GM19193 (cell line): ENCODE data around the gene LPAR1.

Experiments
- POLR2A ChIP-seq: IDR thresholded peaks from 4 replicates; pipeline ENCODE4 v1.6.1; 2011; ENCODE audit not compliant: insufficient read depth, insufficient read length; ENCODE audit errors: extremely low read depth

Gene LPAR1

DNA sequence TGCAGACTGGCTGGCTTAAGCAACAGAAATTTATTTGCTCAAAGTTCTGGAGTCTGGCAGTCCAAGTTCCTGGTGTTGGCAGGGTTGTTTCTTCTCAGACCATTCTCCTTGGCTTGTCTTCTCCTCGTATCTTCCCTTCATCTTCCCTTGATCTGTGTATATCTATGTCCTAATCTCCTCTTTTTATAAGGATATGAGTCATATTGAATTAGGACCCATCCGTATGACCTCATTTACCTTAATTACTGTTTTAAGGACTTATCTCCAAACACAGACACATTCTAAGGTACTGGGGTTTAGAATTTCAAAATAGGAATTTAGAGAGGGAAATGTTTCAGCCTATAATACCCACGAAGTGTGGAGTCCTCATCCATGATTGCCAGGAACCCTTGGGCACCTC lies 13.1 kb upstream of the LPAR1 start:
- TF ChIP-seq POLR2A, result no peak

DNA sequence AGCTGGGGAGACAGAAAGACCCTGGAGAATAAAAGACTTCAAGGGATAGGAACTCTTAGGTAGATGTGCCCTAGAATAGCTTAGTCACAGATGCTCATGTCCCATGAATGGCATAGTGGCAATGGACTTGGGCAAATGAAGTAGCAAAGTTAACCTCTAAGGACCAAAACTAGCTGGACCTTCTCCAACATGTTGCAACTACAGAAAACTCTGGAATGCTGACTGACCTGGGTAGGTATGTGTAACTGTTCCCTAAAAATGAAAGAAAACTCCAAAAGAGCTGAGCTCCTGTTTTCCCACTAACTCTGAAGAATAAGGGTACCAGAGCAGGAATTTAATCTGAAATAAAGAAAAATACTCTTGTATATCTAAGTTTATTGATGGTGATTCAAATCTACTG lies 12.5 kb upstream of the LPAR1 start:
- no peak for TF ChIP-seq POLR2A

DNA sequence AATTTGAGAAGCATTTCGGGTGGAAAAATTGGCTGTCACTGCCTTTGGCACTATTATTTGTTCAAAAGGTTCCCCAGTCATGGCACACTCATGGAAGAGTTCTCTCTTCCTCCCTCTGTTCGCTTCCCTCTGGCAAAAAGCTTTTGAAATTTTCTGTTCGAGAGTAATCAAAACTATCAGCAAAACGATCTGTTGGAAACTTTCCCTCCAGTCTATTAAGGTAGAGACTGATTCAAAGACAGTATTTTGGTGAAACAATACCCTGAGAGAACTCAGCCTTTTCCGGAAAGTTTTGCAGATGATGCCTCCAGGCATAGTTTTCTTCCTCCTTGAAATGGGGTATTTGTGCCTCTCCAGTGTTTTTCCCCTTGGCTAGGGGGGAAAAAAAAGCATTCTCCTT lies 3.6 kb upstream of the LPAR1 start:
- no peak for TF ChIP-seq POLR2A

DNA sequence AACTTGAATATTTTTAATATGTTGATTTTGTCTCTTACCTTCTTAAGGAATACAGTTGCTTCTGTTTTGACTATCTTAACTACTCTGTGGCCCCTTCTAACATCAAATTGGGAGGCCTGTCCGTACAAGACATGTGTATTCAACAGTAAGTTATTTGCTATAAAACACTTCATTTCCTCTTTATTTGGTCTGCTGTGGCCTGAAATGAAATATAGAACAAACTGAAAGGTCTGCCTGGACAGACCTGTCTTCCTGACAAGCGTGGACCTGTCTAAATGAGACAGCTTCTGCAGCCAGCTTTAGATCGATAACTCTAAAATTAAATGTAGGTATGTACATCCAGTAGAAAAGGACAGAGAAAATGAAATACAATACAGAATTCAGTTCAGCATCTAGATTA lies 2.2 kb upstream of the LPAR1 start:
- TF ChIP-seq POLR2A, result no peak

DNA sequence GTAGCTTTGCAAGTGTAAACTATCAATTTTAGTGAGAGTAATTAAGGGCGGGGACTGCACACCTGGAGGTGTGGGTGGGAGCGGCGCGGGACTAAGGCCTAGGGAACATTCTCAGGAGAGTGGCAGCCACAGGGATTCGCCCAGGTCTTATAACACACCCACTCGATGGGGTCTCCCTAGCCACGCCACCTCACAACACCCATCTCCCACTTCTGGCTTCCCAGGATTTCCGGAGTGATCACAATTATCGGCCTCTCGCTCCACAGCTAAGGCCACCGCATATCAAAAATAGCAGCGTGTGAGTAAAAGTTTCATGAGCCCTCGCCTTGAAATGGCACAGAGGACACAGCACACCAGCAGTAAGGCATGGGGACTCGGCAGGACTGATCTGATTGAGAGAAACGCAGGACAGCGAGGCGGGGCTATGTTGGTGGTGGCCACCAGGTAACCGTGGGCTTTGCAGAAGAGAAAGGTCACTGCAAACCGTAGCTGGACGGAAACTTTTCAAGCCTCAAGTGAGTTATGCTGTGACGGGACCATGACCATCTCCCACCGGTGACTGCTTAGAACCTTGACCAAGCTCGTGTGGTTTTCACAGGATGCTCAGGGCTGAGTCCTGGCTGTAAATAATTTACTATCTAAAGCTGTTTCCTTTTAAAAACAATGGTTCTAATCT lies 1.1 kb upstream of the LPAR1 start:
- TF ChIP-seq POLR2A, result no peak

DNA sequence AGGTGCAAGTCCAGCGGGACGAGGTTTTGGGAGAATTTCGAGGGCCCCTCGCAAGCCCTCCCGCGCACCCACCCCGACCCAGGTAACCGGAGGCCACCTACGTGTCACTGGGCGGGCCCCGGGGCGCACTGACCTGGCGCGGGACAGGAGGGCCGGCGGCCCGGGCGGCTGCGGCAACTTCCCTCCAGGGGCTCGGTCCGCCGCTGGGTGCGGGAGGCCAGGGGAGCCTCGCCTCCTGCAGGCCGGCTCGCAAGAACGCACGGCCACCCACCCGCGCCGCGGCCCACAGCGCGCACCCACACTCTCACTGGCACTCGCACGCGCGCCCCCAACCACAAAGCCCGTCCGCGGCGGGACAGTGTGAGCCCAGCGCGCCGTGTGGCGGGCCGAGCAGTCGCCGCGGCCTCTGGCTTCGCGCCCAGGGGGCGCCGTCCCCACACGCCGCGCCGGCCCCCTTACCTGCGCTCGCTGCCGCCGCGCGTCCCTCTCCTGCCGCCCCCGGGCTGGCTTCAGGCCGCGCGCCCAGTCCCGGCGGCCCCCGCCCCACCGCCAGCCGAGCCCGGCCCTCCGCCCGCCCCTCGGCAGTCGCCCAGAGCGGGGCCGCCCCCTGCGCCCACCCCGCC lies 451 bp downstream of the LPAR1 start:
- TF ChIP-seq POLR2A, result no peak

DNA sequence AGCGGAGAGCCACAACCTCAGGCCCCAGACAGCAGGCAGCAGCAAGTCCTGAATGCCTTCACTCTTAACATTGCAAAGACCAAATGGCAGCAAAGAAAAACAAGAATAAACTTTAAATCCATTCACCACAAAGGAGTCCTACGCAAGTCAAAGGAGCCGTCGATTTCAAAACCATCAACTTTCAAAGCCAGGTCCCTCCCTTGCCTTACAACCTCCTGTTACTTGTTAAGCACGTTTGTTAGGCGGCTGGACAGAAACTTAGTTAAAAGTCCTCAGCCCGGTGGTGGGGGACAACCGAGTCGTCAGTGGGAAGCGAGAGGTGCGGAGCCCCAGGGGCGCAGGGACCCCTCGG lies 938 bp downstream of the LPAR1 start:
- no peak for TF ChIP-seq POLR2A

DNA sequence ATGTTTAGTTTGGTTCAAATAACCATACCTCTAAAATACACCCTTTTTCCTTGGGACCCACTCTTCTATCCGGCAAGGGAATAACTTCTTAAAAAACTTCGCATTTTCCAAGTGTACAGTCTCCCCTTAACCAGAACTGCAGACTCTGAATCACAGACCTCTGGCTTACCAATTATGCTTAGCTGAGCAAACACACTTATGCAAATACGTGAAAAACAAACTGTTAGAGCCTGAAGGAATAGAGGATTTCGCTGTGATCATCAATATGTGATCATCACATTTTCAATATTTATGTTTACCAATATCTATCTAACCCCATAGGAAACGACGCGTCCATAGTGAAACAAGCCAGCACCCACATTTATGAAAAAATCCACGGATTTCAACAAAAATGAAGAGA lies 1.3 kb downstream of the LPAR1 start:
- TF ChIP-seq POLR2A, result no peak

DNA sequence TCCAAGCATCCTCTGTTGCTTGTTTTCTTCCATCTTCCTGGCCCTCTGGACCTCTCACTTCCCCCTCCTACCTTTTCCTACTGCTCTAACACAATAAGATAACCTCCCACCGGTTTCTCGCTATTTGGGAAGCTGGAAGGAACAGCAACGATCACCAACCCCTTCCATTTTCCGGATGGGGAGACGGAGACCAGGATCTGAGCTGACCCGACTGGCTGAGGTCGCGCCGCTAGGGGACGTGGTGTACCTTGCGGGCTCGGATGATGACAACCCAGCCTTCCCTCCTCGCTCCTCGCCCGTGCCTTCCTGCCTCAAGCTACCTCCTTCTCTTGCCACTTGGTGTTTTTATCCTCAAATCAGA lies 1.9 kb downstream of the LPAR1 start:
- no peak for TF ChIP-seq POLR2A

DNA sequence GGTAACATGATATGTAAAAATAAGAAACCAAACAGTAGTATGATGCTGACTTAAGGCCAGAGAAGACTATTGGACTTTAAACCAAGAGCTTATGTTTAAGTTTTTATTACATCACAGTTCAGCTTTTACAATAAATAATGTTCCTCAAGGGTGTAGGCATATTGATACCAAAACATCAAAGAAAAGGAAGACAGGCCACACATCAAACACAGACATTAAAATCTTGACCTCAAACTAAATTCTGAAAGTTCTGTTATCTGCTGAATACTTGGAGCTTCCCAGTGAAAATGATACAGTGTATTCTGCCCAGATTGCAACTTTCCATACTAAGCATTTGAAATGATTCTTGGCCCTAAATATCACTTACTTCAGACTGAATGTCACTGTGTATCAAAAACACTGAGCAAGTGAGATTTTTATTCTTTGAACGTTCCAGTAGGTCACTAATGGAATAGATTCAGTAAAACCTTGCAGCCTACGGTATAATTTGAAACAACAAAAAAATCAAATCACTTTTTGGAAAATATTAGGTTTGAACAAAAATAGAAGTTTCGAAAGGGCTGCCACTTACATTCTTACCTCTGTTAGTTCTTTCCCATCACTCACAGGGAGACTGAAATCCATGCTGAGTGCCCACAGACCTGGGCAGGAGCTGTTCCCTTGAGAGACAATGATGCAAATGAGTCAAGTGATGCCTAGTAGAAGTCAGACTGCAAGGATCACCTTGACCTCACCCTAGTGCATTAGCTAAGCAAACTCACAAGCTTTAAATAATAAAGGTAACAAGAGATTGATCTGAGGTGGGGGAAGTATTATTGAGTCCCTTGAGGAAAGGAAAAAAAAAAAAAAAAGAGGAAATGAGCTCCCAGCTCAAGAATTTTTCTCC lies 2.5 kb downstream of the LPAR1 start:
- no peak for TF ChIP-seq POLR2A

DNA sequence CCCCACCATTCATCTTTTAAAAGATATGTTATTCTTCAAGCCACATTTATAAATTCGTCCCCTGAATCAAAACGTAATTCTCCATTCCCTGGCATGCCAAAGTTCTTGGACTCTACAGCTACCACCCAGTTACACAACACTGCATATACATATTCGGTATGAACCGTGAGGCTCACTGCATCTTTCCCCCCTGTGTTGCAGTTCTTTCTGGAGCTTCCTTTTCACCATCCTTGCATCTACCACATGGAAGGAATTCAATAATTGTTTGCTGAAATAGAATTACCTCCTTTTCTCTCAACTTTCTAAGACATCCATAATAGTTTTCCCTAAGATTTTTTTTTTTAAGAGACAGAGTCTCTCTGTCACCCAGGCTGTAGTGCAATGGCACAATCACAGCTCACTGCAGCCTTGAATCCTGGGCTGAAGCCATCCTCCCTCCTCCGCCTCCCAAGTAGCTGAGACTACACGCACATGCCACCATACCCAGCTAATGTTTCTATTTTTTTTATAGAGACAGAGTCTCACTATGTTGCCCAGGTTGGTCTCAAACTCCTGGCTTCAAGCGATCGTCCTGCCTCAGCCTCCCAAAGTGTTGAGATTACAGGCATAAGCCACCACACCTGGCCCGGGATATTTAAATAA lies 3.3 kb downstream of the LPAR1 start:
- no peak for TF ChIP-seq POLR2A

DNA sequence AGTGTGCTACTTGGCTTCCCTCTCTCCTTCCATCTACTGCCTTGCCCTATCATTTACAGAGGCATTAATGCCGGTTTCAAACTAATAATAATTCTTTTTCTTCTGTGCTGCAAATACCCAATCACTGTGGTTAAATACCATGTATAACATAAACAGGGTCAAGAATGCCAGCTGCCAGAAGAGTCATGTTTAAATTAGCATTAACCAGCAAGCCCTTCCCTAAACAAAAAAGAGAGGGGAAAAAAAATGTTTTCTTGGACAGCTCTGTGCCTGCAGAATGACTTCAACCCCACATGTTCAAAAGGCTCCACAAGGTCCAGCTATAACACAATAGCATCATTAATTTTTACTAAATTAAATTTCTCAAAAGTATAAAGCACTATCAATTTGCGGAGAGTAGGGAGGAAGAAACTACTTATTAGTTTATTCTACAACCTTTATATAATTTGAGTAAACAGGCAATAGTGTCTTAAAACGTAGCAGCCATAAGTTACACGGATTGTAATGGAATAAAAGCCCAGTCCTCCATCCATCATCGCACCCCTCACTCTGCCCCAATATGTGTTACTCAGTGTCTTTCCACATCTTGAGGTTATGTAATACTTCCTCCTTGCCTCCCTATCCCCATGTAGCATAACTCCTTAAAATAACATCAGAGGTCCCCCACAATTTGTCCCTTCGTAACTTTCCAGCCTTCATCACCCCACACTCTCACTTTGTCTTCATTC lies 3.9 kb downstream of the LPAR1 start:
- TF ChIP-seq POLR2A, result no peak

DNA sequence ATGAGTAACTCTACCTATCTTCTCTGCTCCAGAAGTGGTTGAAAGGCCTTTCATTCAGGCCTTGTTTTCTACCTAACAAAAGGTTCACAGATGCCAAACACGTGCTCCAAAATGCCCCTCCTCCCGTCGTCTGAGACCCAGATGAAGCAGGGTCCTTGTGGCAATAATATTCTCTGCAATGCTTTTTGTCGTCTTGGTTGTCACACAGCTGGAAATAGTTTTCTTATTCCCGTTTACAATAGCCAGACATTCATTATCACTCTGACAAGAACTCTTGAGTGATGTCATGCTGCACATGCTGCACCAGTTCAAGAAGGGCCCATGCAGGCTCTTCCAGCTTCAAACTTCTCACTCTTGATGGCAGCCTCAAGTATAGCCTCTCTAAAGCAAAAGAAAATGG lies 7.8 kb downstream of the LPAR1 start:
- TF ChIP-seq POLR2A, result no peak

DNA sequence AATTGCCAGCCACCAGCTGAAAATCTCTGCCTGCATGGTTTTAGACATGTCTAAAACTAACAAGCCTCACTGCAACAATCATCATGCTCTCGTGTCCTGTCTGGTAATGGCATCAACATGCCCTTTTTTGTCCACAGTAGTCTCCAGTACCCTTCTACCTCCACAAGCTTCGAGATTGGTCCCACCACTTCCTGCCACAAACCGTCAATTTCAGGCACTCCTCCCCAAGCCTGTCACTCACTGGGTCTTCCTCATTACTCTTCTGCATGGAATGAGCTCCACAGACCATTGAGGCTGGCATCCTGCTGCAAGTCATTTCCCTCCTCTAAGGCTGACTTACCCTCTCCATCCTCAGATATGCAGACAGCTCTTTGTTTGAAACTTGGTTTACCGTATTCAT lies 9.0 kb downstream of the LPAR1 start:
- TF ChIP-seq POLR2A, result no peak

DNA sequence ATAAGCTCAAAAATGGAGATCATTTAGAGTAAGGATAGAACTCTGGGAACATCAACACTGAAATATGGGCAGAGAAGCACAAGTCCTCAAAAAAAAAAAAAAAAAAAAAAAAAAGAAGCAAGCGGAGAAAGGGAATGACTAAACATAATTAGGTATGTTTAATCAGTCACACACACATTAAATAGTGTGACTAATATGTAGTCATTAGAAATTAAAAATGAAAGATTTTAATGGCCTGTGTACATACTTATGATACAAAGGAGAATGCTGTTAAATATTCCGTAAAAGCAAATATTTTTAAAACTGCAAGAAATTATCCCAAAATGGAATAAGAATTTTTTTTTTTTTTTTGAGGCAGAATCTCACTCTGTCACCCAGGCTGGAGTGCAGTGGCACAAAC lies 10.5 kb downstream of the LPAR1 start:
- TF ChIP-seq POLR2A, result no peak

DNA sequence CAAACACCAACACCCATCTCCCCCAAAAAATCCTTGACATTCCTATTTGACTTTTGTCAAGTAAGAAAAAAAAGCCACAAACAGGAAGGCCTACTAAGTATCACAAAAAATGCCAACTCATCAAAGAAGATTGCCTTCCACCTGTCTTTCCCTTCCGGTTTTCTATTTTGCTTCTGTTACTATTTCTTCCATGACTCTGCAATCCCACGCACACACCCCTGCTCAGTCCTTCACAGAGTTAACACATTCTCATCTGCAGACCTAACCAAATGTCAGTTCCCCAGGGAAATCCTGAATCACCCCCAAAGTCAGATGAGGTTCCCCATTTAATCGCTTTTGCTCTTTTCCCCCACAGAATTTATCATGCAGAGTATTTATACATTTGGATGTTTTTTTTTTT lies 15.1 kb downstream of the LPAR1 start:
- no peak for TF ChIP-seq POLR2A

DNA sequence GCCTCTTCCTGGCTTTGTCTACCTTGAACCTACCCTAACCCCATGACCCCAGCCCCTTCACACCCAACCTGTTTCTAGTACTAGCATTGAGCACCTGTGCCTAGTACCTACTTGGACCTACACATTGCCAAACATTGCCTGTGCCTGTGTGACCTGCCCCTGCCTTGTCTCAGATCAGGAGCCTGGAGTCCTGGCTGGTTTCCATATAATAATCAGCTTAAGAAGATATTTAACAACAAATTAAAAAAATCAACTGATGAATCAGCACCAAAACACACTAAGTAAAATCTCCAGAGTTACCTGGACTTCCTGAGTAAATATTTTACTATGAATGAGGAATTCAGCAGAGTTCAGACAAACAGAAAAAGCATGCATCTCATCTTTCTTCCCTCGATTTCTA lies 17.7 kb downstream of the LPAR1 start:
- TF ChIP-seq POLR2A, result no peak
